Measurements from ENCODE around the gene NF2.
A peak's percentile ranks its signal among the peaks of the same experiment; 100 is the strongest.

Gene NF2

GRCh38 chr22:29684244-29684643 is 80.8 kb downstream of the NF2 start (continued):
- TF ChIP-seq GLIS3 (CRISPR knock-in tag; IDR thresholded peaks at IDR 0.05) = no peak
- TF ChIP-seq ZNF565 (CRISPR knock-in tag; conservative IDR thresholded peaks at IDR 0.05; ENCODE audit: low read depth) = no peak
- no peak for TF ChIP-seq ZFP3 (CRISPR knock-in tag; IDR thresholded peaks at IDR 0.05)

GRCh38 chr22:29689206-29689879 is 85.9 kb downstream of the NF2 start:
- ATAC-seq = peak; percentile 27; the same call in 2 of the 3 replicates
- TF ChIP-seq TOX (CRISPR knock-in tag; IDR thresholded peaks at IDR 0.05; ENCODE audit: borderline replicate concordance) (no peak), CSDC2 (CRISPR knock-in tag; IDR thresholded peaks at IDR 0.05) (no peak), BACH2 (CRISPR knock-in tag; IDR thresholded peaks at IDR 0.05; ENCODE audit: borderline replicate concordance) (no peak), ZNF70 (CRISPR knock-in tag; IDR thresholded peaks at IDR 0.05) (no peak), ISL1 (CRISPR knock-in tag; IDR thresholded peaks at IDR 0.05) (no peak), ZNF8 (CRISPR knock-in tag; IDR thresholded peaks at IDR 0.05) (no peak), SNAI2 (CRISPR knock-in tag; IDR thresholded peaks at IDR 0.05) (no peak), GLIS3 (CRISPR knock-in tag; IDR thresholded peaks at IDR 0.05) (no peak), POU6F1 (CRISPR knock-in tag; IDR thresholded peaks at IDR 0.05; ENCODE audit: borderline replicate concordance, low read depth) (no peak), OSR1 (CRISPR knock-in tag; IDR thresholded peaks at IDR 0.05) (no peak), ESRRG (CRISPR knock-in tag; IDR thresholded peaks at IDR 0.05) (no peak), ZC3H10 (CRISPR knock-in tag; IDR thresholded peaks at IDR 0.05) (no peak)
- TF ChIP-seq, protein P1, sequence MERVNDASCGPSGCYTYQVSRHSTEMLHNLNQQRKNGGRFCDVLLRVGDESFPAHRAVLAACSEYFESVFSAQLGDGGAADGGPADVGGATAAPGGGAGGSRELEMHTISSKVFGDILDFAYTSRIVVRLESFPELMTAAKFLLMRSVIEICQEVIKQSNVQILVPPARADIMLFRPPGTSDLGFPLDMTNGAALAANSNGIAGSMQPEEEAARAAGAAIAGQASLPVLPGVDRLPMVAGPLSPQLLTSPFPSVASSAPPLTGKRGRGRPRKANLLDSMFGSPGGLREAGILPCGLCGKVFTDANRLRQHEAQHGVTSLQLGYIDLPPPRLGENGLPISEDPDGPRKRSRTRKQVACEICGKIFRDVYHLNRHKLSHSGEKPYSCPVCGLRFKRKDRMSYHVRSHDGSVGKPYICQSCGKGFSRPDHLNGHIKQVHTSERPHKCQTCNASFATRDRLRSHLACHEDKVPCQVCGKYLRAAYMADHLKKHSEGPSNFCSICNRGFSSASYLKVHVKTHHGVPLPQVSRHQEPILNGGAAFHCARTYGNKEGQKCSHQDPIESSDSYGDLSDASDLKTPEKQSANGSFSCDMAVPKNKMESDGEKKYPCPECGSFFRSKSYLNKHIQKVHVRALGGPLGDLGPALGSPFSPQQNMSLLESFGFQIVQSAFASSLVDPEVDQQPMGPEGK (CRISPR knock-in tag; IDR thresholded peaks at IDR 0.05; ENCODE audit: borderline replicate concordance) = no peak
- TF ChIP-seq, protein P2, sequence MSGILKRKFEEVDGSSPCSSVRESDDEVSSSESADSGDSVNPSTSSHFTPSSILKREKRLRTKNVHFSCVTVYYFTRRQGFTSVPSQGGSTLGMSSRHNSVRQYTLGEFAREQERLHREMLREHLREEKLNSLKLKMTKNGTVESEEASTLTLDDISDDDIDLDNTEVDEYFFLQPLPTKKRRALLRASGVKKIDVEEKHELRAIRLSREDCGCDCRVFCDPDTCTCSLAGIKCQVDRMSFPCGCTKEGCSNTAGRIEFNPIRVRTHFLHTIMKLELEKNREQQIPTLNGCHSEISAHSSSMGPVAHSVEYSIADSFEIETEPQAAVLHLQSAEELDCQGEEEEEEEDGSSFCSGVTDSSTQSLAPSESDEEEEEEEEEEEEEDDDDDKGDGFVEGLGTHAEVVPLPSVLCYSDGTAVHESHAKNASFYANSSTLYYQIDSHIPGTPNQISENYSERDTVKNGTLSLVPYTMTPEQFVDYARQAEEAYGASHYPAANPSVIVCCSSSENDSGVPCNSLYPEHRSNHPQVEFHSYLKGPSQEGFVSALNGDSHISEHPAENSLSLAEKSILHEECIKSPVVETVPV (CRISPR knock-in tag; IDR thresholded peaks at IDR 0.05) = no peak

DNA sequence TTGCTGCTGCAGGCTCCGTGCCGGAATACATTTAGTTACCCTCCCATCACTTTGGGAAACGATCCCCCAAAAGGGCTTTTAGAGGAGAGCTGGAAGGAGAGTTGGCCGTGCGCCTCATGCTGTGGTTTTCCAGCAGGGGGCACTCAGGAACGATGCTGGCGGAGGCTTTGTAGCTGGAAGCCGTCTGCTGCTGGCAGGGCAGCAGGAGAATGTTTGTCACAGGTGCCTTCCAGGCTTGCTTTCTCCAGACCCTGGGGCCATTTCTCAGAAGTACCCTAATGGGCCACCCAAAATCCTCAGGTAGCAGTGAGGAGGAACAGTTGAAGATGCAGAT is 86.4 kb downstream of the NF2 start:
- peak; percentile 82 for ATAC-seq
- no peak for TF ChIP-seq POU6F1 (CRISPR knock-in tag; IDR thresholded peaks at IDR 0.05; ENCODE audit: borderline replicate concordance, low read depth)
- TF ChIP-seq ZNF8 (CRISPR knock-in tag; IDR thresholded peaks at IDR 0.05) = no peak
- TF ChIP-seq CSDC2 (CRISPR knock-in tag; IDR thresholded peaks at IDR 0.05) = no peak

DNA sequence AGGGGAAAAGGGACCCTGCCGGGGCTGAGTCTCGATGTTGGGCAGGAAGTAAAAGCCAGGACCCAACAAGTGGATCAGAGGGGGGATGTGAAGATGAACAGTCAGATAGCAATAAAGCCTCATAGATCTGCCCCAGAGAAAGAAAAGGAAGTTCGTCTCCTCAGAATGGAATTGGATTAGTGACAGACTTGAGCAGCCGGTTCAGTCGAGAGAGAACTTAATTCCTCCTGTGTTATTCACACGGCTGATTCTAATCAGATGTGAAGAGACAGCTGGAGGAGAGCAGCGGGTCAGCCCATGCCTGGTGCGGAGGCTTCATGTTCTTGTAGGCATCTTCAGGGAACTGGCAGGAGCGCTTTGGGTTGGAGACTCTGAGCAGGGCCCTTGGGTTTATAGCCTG is 87.0 kb downstream of the NF2 start:
- ATAC-seq = peak; percentile 61
- TF ChIP-seq ARNTL (CRISPR knock-in tag; IDR thresholded peaks at IDR 0.05; ENCODE audit: borderline replicate concordance, low read depth) = no peak
- no peak for TF ChIP-seq ZNF8 (CRISPR knock-in tag; IDR thresholded peaks at IDR 0.05)
- TF ChIP-seq ZC3H10 (CRISPR knock-in tag; IDR thresholded peaks at IDR 0.05) = no peak

DNA sequence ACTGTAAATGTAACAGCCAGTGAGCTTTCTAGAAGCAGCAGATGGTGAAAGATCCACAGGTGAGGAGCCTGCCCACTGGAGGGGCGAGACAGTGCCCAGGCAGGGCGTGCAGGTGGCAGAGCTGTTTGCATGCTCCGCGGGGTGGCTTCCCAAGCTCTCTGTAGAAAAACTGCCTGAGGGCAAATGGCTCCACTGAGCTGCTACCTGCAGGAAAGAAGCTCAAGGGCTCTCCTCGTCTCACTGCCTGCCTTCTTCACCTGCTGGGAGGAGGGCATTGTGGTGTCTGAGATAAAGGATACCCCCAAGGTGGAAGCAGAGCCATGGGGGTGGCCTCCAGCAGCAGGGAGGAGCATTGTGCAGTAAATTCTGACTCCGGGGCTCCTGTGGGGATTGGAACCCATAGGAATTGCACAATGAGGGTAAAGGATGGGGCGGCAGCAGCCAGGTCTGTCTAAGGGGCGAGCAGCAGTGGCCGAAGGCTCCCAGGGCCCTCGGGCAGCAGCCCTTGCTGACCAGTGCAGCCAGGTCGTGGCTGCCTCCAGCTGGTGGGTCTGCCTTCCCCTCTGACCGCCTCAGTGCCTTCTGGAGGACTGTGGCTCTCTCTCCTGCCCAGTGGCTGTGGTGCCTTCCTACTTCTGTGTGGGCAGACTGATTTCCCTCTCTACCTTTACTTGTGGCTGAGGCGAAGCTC is 88.3 kb downstream of the NF2 start:
- TF ChIP-seq POU6F1 (CRISPR knock-in tag; IDR thresholded peaks at IDR 0.05; ENCODE audit: borderline replicate concordance, low read depth) (no peak), TCF4 (CRISPR knock-in tag; IDR thresholded peaks at IDR 0.05; ENCODE audit: borderline replicate concordance) (no peak), ZNF70 (CRISPR knock-in tag; IDR thresholded peaks at IDR 0.05) (no peak), TSHZ2 (CRISPR knock-in tag; IDR thresholded peaks at IDR 0.05) (no peak), ESRRG (CRISPR knock-in tag; IDR thresholded peaks at IDR 0.05) (no peak), SNAI2 (CRISPR knock-in tag; IDR thresholded peaks at IDR 0.05) (no peak), OSR1 (CRISPR knock-in tag; IDR thresholded peaks at IDR 0.05) (no peak), TOX (CRISPR knock-in tag; IDR thresholded peaks at IDR 0.05; ENCODE audit: borderline replicate concordance) (no peak)
- no peak for ATAC-seq

Data from SK-N-SH treated with all-trans-retinoic acid at 6 μM for 48 hours (cell line).